Renal pelvis (tissue), 4 donors: ENCODE results near the gene OR10P1. TPM values are rescaled to one million over a fixed set of nuclear protein-coding genes. Genes with fewer than 3 reads are reported as not detected.
"Not testable (repeated sequence)": the region's sequence is repeated elsewhere in the genome, so short reads cannot be mapped to it uniquely, and the experiment has no call there.

ENCODE experiments used
- DNase-seq: peaks from one replicate; pipeline ENCODE4 v3.0.0-alpha.2; 2013
- polyA plus RNA-seq, 3 donors: library from polyadenylated mRNA; unstranded; fragments of 120-200 nt; gene quantifications; one replicate each; pipeline ENCODE4 v1.2.1, GENCODE V29; 2013; ENCODE audit not compliant: insufficient read length in 3 of 3

Gene OR10P1
- polyA plus RNA-seq, 3 donors = not detected

DNA sequence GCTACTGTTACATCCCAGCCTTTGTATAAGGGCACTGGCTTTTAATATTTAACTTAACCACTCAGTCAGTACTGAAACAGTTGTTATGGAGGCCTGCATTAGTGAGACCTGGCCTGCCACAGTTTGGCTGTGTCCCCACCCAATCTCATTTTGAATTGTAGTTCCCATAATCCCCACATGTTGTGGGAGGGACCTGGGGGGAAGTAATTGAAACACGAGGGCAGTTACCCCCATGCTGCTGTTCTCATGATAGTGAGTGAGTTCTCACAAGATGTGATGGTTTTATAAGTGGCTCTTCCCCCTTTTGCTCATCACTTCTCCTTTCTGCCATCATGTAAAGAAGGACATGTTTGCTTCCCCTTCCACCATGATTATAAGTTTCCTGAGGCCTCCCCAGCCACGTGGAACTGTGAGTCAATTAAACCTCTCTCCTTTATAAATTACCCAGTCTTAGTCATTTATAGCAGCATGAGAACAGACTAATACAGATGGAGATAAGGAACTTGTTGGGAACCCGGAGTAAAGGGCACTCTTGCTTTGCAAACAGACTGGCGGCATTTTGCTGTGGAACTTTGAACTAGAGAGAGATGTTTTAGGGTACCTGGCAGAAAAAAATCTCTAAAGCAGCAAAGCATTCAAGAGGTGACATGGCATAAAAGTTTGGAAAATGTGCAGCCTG is 14.1 kb downstream of the OR10P1 start:
- DNase-seq = not testable (repeated sequence)

GRCh38 chr12:55651299-55651683 is 14.6 kb downstream of the OR10P1 start:
- DNase-seq = no peak

GRCh38 chr12:55652352-55652751 is 15.7 kb downstream of the OR10P1 start:
- DNase-seq = no peak

DNA sequence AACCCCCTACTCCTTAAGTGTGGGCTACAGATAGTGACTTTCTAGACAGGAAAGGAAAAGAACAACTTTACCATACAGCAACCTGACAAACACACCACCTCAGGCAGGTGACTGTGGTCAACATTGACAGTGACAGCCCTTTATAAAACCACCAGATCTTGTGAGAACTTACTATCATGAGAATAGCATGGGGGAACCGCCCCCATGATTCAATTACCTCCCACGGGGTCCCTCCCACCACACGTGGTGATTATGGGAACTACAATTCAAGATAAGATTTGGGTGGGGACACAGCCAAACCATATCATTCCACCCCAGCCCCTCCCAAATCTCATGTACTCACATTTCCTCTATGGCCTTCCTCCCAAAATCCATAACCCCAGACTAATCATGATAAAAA is 16.3 kb downstream of the OR10P1 start:
- no peak for DNase-seq

DNA sequence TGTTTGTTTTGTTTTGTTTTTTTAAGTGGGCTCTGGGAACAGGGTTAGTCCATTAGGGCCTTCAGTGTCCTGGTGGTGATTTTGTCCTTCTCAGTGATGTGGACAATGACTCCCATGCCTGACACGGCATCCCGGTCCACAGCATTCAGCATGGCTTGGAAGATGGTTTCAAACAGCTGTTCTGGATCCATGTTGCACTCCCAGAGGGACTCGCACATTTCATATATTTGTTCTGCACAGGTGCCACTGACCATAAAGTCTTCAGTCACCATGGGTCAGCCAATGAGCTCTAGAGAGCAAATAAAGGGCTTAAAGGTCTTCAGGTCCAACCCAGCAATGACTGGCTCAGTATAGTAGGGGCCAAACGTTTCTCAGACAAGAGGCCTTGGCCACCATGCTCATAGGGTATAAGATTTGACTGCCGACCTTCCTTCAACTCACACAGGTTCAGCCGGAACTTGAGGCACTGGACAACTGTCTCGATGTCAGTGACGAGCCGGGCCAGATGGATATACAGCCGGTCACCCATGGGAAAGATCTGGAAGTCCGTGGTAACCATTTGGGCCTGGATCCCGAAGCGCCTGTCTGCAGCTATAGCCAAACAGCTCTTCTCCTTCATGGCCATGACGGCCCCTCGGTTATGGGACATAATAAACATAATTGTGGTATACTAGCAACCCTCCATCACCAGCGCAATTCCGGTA is 18.0 kb downstream of the OR10P1 start:
- DNase-seq = no peak

GRCh38 chr12:55657212-55657611 is 20.5 kb downstream of the OR10P1 start:
- DNase-seq = no peak

GRCh38 chr12:55658212-55658611 is 21.5 kb downstream of the OR10P1 start:
- no peak for DNase-seq

GRCh38 chr12:55658635-55659391 is 22.1 kb downstream of the OR10P1 start:
- DNase-seq = no peak

GRCh38 chr12:55659486-55660385 is 23.0 kb downstream of the OR10P1 start:
- peak; percentile 17 for DNase-seq

DNA sequence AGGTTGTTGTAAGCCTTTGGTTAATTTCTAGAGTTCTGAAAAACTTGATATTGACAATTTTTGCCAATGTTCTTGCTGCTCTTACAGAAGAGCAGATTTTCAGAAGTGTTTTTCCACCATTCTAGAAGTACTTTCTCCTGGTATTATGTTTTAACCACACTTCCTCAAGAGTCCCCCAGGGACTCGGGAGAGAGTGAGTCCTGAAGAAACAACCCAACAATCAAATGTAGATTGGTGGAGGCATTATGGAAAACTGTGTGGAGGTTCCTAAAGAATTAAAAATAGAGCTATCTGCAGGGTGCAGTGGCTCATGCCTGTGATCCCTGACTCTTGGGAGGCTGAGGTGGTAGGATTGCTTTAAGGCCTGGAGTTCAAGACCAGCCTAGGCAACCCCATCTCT is 26.7 kb downstream of the OR10P1 start:
- no peak for DNase-seq

- DNase-seq = no peak
Observed at GRCh38 chr12:55664826-55665225, 28.1 kb downstream of the OR10P1 start.

- no peak for DNase-seq
Observed at GRCh38 chr12:55666508-55666907, 29.8 kb downstream of the OR10P1 start.

DNA sequence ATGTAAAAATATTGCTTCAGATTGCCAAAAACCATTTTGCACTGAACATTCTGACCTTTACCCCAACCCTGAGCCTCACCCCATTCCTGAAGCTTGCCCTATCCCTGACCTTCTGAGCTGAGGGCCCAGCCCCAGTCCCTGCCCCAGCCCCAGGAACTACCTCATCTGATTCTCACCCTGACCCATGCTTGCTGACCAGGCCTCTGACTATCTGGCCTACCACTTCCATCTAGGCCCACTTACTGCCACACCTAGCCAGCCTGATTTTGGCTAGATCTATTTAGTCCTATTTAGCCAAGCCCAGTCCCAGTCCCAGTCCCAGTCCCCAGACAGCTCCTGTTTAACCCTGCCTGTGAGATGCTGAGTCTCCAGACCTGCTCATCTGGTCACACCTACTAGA is 33.6 kb downstream of the OR10P1 start:
- DNase-seq = no peak

DNA sequence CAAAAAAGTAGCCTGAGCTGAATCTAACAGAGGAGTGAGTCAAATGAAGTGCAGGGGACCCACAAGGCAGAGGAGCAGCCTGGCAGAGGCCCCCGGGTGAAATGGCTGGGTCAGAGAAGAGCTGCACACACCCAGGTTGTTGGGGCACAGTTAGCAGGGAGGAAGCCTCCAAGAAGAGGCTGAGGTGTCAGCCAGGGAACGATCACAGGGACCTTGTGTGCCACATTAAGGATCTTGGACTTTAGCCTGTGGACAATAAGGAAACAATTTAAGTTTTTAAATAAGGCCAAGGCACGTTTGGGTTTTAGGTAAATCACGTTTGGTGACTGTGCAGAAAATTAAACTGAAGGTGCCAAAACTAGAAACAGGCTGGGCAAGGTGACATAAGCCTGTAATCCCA is 35.1 kb downstream of the OR10P1 start:
- DNase-seq = no peak

GRCh38 chr12:55673638-55674037 is 36.9 kb downstream of the OR10P1 start:
- DNase-seq = no peak

- no peak for DNase-seq
Observed at GRCh38 chr12:55675666-55676065, 39.0 kb downstream of the OR10P1 start.

GRCh38 chr12:55676707-55677106 is 40.0 kb downstream of the OR10P1 start:
- no peak for DNase-seq

DNA sequence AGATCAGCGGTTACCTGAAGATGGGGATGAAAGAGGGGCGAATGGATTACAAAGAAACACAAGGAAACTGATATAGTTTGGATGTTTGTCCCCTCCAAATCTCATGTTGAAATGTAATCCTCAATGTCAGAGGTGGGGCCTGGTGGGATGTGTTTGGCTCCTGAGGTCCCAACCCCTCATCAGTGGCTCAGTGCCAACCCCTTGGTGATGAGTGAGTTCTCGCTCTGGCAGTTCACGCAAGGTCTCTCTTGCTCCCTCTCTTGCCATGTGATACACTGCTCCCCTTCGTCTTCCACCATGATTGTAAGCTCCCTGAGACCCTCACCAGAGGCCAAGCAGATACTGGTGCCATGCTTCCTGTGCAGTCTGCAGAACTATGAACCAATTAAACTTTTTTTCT is 43.0 kb downstream of the OR10P1 start:
- no peak for DNase-seq

- DNase-seq = peak; percentile 82
Observed at GRCh38 chr12:55681142-55682077, 44.7 kb downstream of the OR10P1 start.

DNA sequence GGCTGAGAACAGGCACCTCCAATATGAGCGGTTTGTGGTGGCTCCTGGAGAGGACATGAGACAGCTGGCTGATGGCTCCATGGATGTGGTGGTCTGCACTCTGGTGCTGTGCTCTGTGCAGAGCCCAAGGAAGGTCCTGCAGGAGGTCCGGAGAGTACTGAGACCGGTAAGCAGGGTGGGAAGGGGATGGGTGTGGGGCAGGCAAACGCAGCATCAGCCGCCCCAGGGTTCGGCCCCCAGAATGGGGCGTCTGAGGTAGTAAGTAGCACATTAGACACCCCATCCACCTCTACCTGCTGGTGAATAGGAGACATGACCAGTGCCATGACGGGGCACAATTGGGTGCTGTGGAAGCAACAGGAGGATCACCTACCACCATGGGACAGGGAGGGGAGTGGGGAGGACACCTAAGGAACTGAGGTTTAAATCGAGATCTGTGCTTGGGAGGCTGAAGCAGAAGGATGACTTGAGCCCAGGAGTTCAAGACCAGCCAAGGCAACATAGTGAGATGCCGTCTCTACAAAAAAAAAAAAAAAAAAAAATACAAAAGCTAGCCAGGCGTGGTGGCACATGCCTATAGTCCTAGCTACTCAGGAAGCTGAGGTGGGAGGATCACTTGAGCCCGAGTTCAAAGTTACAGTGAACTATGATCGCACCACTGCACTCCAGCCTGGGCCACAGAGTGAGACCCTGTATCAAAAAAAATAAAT is 45.5 kb downstream of the OR10P1 start:
- no peak for DNase-seq
